ENCODE results near the gene ARMC7. TPM values are rescaled to one million over a fixed set of nuclear protein-coding genes. Genes with fewer than 3 reads are reported as not detected.

The ARMC7 gene
- total RNA-seq, 1 experiment from 2014 or later: 48.7 TPM

GRCh38 chr17:75096082-75096625, 13.6 kb upstream of the ARMC7 start:
- ChIA-PET POLR2A (no interaction called here), CTCF (no interaction called here)
- peak; percentile 53; the same call in 1 of the 2 replicates for TF ChIP-seq POLR2AphosphoS5 (IDR thresholded peaks at IDR 0.05; ENCODE audit: low read depth, low read length)
- no peak for TF ChIP-seq TCF7L2 (IDR thresholded peaks at IDR 0.05; ENCODE audit: low read depth, low read length)
- peak; percentile 73 for ATAC-seq
- Histone ChIP-seq H3K4me1 (ENCODE audit: control insufficient read depth, insufficient read depth, low read length) (peaks cover 35% of the 10 kb centered on the region), H3K27me3 (ENCODE audit: control insufficient read depth, insufficient read depth, low read length) (no peaks in the 10 kb centered on the region), H3K36me3 (ENCODE audit: control insufficient read depth, insufficient read depth, low read length) (peaks cover 2% of the 10 kb centered on the region; the same call in 1 of the 2 replicates), H3K27ac (ENCODE audit: low read length) (peak overlapping the region; percentile 30; the same call in 1 of the 2 replicates), H3K9me3 (ENCODE audit: control insufficient read depth, insufficient read depth, low read depth, low read length) (no peaks in the 10 kb centered on the region), H3K4me3 (ENCODE audit: low read depth in 2 of 2, low read length in 2 of 2) (no peak overlapping the region)
- intact Hi-C loops (cut with micrococcal nuclease; ENCODE audit: unreplicated experiment) (no loop called here), in situ Hi-C loops (cut with HindIII; ENCODE audit: low pct_unique_long_range_greater_than_20kb, low sequenced_read_pairs) (no loop called here)
- DNase-seq (ENCODE audit: low read depth, low spot score): peak; percentile 80
- BruUV-seq (replicated peaks): no TSS peak

DNA sequence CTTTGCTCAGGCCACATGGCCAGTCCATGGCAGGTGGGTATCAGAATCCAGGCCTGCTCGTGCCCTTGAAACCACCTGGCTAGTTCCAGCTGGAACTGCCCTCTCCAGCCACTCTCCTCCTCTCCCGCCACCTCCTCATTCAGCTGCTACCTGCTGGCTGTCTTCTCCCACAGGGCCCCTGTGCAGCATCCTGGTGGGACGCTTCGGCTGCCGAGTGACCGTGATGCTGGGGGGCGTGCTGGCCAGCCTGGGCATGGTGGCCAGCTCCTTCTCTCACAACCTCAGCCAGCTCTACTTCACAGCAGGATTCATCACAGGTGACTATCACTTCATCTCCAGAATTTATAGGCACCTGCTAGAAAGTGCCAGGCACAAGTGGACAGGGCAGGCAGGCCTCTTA, 11.9 kb upstream of the ARMC7 start:
- intact Hi-C loops (cut with micrococcal nuclease; ENCODE audit: unreplicated experiment): no loop called here
- no peak for DNase-seq (ENCODE audit: low read depth, low spot score)
- Histone ChIP-seq H3K4me3 (ENCODE audit: low read depth in 2 of 2, low read length in 2 of 2) (no peak overlapping the region), H3K4me1 (ENCODE audit: control insufficient read depth, insufficient read depth, low read length) (peaks cover 19% of the 10 kb centered on the region), H3K27ac (ENCODE audit: low read length) (no peak overlapping the region), H3K27me3 (ENCODE audit: control insufficient read depth, insufficient read depth, low read length) (no peaks in the 10 kb centered on the region), H3K9me3 (ENCODE audit: control insufficient read depth, insufficient read depth, low read depth, low read length) (no peaks in the 10 kb centered on the region), H3K36me3 (ENCODE audit: control insufficient read depth, insufficient read depth, low read length) (peaks cover 2% of the 10 kb centered on the region; the same call in 1 of the 2 replicates)
- no TSS peak for BruUV-seq (replicated peaks)
- ATAC-seq: no peak
- in situ Hi-C loops (cut with HindIII; ENCODE audit: low pct_unique_long_range_greater_than_20kb, low sequenced_read_pairs): no loop called here
- CTCF ChIA-PET: no interaction called here
- TF ChIP-seq REST (IDR thresholded peaks at IDR 0.05; ENCODE audit: insufficient read depth in 1 of 2, low read depth in 2 of 2, low read length in 1 of 2): no peak
- TF ChIP-seq TCF7L2 (IDR thresholded peaks at IDR 0.05; ENCODE audit: low read depth, low read length): no peak
- TF ChIP-seq POLR2AphosphoS5 (IDR thresholded peaks at IDR 0.05; ENCODE audit: low read depth, low read length): no peak
- no peak for TF ChIP-seq SIN3A (IDR thresholded peaks at IDR 0.05; ENCODE audit: borderline replicate concordance, insufficient read depth, low read depth, low read length)
- TF ChIP-seq, protein P1, sequence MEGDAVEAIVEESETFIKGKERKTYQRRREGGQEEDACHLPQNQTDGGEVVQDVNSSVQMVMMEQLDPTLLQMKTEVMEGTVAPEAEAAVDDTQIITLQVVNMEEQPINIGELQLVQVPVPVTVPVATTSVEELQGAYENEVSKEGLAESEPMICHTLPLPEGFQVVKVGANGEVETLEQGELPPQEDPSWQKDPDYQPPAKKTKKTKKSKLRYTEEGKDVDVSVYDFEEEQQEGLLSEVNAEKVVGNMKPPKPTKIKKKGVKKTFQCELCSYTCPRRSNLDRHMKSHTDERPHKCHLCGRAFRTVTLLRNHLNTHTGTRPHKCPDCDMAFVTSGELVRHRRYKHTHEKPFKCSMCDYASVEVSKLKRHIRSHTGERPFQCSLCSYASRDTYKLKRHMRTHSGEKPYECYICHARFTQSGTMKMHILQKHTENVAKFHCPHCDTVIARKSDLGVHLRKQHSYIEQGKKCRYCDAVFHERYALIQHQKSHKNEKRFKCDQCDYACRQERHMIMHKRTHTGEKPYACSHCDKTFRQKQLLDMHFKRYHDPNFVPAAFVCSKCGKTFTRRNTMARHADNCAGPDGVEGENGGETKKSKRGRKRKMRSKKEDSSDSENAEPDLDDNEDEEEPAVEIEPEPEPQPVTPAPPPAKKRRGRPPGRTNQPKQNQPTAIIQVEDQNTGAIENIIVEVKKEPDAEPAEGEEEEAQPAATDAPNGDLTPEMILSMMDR (IDR thresholded peaks at IDR 0.05): no peak
- POLR2A ChIA-PET: no interaction called here

DNA sequence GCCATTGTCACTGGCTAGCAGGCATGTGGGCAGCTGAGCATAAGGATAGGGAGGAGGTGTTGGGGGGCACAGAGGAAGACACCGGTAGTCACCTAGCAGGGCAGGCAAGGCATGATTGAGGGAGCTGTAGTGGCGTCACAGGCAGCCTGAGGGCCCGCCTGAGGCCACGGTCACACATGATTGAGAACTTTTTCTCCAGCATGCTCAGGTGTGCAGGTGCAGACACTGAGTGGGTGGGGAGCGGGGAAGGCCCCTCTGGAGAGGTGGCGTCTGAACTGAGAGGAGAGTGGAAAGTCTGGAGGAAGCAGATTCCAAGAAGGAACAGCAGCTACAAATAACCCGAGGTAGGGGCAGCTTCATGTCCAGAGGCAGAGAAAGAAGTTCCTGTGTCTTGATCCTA, 10.9 kb upstream of the ARMC7 start:
- Histone ChIP-seq H3K4me3 (ENCODE audit: low read depth in 2 of 2, low read length in 2 of 2) (no peak overlapping the region), H3K4me1 (ENCODE audit: control insufficient read depth, insufficient read depth, low read length) (peaks cover 14% of the 10 kb centered on the region), H3K36me3 (ENCODE audit: control insufficient read depth, insufficient read depth, low read length) (peaks cover 2% of the 10 kb centered on the region; the same call in 1 of the 2 replicates), H3K27me3 (ENCODE audit: control insufficient read depth, insufficient read depth, low read length) (no peaks in the 10 kb centered on the region), H3K27ac (ENCODE audit: low read length) (no peak overlapping the region), H3K9me3 (ENCODE audit: control insufficient read depth, insufficient read depth, low read depth, low read length) (no peaks in the 10 kb centered on the region)
- ATAC-seq (no peak), DNase-seq (ENCODE audit: low read depth, low spot score) (no peak)
- TF ChIP-seq SIN3A (IDR thresholded peaks at IDR 0.05; ENCODE audit: borderline replicate concordance, insufficient read depth, low read depth, low read length) (no peak), REST (IDR thresholded peaks at IDR 0.05; ENCODE audit: insufficient read depth in 1 of 2, low read depth in 2 of 2, low read length in 1 of 2) (no peak), POLR2AphosphoS5 (IDR thresholded peaks at IDR 0.05; ENCODE audit: low read depth, low read length) (no peak), TCF7L2 (IDR thresholded peaks at IDR 0.05; ENCODE audit: low read depth, low read length) (no peak)
- TF ChIP-seq, protein P1 (IDR thresholded peaks at IDR 0.05): no peak
- intact Hi-C loops (cut with micrococcal nuclease; ENCODE audit: unreplicated experiment) (no loop called here), in situ Hi-C loops (cut with HindIII; ENCODE audit: low pct_unique_long_range_greater_than_20kb, low sequenced_read_pairs) (no loop called here)
- POLR2A ChIA-PET: no interaction called here
- BruUV-seq (replicated peaks): TSS peak; percentile 67
- CTCF ChIA-PET: no interaction called here
